NB4 (cell line): Measurements from ENCODE around the gene PPA2.

ENCODE experiments used
- POLR2A ChIP-seq: IDR thresholded peaks from 2 replicates; pipeline ENCODE4 v1.6.1; 2011; ENCODE audit warnings: mild to moderate bottlenecking; ENCODE audit not compliant: insufficient read length; ENCODE audit errors: extremely low read depth
- TF ChIP-seq, protein P1 (sequence below): IDR thresholded peaks from one replicate; pipeline ENCODE4 v1.5.1; 2012; ENCODE audit warnings: low read depth, low read length

DNA sequence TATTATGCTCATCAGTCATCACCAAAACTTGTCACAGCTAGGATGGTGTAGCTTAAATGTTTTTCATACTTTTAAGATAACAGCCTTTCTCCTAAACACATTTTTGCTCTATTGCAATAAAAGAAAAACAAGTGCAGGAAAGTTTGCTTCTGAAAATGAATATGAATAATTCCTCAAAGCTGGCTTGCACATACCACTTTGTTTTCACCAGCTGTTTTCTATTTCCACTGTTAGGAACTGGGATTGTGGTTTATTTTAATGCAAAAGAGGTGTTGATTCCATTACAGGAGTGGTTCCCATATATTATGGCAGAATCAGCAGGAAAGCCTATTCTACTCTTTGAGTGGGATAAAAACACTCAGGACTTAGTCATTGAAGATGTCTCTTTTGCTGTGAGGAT lies 145.9 kb downstream of the PPA2 start:
- TF ChIP-seq, protein P1, sequence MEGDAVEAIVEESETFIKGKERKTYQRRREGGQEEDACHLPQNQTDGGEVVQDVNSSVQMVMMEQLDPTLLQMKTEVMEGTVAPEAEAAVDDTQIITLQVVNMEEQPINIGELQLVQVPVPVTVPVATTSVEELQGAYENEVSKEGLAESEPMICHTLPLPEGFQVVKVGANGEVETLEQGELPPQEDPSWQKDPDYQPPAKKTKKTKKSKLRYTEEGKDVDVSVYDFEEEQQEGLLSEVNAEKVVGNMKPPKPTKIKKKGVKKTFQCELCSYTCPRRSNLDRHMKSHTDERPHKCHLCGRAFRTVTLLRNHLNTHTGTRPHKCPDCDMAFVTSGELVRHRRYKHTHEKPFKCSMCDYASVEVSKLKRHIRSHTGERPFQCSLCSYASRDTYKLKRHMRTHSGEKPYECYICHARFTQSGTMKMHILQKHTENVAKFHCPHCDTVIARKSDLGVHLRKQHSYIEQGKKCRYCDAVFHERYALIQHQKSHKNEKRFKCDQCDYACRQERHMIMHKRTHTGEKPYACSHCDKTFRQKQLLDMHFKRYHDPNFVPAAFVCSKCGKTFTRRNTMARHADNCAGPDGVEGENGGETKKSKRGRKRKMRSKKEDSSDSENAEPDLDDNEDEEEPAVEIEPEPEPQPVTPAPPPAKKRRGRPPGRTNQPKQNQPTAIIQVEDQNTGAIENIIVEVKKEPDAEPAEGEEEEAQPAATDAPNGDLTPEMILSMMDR: no peak
- no peak for TF ChIP-seq POLR2A
